HG02981 (cell line): ENCODE data around the gene DENND1A.

Source experiments
- ATAC-seq: cut with Tn5 transposase; IDR thresholded peaks from one replicate; pipeline ENCODE4 v1.9.1; 2021; ENCODE audit warnings: mild to moderate bottlenecking, moderate library complexity; ENCODE audit not compliant: unreplicated experiment

DENND1A gene

DNA sequence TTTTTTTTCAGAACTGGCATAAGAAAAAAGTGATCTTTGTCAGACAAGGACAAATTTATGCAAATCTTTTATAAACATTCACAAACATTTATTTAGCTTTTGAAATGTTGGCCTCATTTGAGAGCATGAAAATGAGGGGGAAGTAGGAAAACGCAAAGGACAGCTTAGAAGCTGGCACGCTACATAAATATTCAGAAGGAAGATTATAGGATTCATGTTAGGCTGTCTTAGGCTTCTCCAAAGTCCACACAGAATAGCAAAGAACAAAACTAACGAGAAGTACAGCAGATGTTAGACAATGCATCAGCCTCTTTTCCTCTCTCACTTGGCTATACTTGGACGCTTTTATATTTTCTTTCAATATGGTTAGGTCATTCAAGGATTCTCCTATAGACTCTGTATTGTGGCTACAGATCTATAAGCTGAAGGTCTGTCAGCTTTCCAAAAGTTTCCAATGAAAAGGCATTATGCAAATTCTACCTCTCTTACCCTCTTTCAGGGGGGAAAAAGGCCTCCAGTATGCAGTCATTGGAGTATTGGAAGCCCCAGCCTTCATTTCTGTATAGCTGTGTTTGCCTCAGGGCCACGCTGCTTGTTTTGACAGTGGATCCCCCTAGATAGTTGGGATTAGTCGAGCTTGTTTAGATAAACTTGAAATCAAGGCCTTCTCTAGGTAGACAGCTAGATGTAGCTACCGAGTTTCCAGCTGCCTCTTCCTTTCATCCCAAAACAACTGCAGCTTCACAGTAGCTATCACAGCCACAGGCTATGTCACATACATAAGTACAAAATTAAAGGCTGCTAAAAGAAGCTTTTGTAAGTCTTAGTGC lies 153.0 kb downstream of the DENND1A start:
- ATAC-seq, result no peak

DNA sequence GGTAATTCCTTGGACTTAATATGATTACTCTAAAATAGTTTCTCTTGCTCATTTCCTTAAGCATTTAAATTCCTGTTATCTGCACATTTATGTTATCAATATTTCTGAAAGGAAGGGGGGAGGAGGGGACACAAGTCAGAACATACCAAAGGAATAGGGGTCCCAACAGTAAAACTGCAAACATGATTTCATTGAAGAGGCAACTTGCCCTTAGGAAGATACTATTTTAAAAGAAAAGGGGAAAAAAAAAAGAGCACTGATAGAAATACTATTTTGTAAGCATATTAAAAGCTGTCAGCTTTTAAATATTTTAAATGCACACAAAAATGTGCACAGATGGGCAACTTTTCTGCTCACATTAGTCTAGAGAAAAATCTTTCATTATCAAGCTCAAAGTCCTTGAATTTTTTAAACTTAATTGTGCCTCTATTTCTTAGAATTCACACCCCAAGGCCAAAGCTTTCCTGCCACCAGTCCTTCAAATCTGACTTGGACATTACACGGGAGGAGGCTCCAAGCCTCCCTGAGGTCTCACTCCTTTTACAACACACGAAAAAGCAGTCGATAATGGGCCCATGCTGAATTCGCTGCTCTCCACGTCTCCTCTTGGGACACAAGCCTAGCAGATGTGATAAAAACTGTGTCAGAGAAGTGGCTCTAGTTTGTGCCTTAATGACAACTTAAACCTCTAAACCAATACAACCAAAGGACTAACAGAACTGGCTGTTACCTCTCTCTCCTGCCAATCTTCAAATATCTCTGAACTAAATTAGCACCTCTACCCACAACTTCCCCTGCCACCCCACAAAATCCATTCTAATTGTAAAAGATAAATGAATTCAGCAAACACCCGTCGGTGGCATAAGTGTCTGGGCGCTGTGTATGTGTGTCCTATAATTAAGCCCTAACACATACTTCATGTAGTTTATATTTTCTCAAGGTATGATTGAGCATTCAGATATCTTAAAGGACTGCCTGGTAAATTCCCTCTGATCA lies 154.3 kb downstream of the DENND1A start:
- ATAC-seq, result no peak

GRCh38 chr9:123773783-123774182 lies 156.1 kb downstream of the DENND1A start:
- ATAC-seq, result no peak

- ATAC-seq, result no peak
Measured at GRCh38 chr9:123772967-123773366, 157.0 kb downstream of the DENND1A start.

DNA sequence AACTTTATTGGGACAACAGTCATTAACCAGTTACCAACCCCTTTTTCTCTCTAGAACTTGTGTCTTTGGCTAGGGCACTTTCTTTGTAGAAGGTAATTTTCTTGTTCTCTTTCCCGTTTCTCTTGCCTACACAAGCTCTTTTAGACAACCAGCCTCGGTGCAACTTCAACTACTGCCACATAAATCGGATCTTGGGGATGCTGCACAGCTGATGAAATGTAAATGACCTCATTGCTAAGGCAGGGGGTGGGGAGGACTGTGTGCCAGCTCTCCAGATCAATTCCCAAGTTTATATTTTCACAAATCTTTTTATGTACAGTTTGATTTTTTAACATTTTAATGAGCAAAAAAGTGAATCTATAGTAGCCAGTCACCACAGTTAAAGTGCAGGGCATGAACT lies 157.6 kb downstream of the DENND1A start:
- no peak for ATAC-seq

DNA sequence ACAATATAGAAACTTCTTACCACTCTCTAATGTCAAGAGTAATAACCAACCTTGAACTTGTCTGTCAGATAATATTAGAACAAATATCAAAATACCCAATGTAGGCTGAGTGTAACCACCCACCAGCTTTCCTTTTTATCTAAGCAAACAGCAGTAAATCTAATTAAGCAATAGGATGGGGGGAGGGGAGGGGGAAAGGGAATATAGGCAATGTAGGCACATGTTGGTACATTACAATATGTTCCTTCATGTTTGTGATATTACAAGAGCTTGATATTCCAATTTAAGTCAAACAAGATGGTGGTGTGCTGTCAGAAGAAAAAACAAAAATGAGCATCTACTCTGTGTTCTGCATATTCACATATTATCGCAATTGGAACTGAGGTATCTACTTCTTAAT lies 158.2 kb downstream of the DENND1A start:
- ATAC-seq, result no peak

- ATAC-seq, result no peak
Measured at GRCh38 chr9:123769719-123770118, 160.2 kb downstream of the DENND1A start.

DNA sequence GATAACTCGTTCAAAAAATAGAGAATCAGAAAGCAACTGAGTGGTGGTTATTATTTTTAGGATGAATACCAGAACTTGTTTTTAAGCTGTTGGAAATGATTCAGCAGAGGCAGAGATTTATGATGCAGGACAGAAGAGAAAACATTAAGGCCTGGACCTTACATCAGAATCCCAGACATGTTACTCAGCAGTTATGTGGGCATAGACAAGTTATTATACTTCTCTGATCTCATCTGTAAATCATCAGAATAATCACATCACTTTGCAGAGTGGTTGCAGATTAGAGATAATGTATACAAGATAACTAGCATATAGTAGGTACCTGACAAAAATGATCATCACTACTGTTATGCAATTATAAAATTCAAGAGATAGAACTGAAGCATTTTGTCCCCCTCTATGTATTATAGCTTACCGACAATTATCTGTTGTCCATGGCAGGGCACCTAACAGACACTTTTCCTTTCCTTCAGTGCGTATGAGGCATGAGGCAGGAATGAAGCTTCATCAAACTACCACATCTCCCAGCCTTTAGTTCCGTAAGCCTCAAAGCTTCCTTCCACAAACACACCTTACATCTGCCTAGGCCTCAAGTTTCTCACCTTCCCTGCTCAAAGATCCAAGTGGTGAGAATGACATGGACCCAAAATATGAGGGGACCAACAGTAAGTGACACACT lies 165.9 kb downstream of the DENND1A start:
- ATAC-seq, result no peak

GRCh38 chr9:123761905-123762605 lies 167.9 kb downstream of the DENND1A start:
- ATAC-seq, result no peak

GRCh38 chr9:123757960-123758359 lies 172.0 kb downstream of the DENND1A start:
- ATAC-seq, result no peak

DNA sequence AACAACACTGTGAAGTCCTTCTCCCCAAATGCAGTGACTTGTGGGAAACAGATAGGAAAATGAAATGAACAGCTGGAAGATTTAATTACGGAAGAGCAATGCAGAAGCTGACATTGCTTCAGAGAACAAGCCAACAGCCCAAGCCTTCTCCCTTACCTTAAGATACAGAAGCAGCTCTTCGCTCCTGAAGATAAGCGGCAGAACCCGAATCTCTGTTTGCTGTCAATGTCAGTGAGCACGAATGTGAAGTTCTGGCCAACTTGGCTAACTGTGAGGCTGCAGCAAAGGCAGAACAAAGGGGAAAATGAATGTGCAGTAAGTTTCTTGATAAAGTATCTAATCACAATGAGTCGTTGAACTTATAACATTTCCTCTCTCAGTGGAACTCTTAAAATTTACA lies 172.4 kb downstream of the DENND1A start:
- no peak for ATAC-seq

- ATAC-seq, result no peak
Measured at GRCh38 chr9:123756484-123757106, 173.3 kb downstream of the DENND1A start.

DNA sequence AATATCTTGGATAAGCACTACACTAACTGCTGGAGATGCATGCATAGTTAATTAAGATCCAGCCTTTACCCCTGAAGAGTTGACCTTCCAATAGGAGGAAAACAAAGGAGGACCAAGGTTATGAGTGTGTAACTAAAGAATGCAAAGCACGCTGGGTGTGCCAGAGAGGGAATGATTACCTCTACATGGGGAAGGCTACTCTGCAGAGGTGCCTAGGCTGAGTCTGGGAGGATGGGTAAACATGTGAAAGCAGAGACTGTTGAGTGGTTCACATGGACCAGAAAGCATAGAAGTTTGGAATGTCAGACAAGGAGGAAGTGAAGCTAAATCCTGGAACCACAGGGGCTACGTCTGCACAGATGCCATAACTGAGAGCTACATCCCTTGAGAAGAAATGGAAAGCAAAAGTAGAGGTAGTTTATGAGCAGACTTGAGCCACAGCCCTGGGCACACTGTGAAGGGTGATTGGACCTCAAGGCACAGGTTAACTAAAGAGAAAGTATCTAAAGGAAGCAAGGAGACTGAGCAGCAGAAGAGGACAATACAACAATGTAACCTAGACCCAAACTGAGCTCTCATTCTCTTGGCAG lies 176.2 kb downstream of the DENND1A start:
- ATAC-seq, result no peak

- ATAC-seq, result no peak
Measured at GRCh38 chr9:123753016-123753415, 176.9 kb downstream of the DENND1A start.

DNA sequence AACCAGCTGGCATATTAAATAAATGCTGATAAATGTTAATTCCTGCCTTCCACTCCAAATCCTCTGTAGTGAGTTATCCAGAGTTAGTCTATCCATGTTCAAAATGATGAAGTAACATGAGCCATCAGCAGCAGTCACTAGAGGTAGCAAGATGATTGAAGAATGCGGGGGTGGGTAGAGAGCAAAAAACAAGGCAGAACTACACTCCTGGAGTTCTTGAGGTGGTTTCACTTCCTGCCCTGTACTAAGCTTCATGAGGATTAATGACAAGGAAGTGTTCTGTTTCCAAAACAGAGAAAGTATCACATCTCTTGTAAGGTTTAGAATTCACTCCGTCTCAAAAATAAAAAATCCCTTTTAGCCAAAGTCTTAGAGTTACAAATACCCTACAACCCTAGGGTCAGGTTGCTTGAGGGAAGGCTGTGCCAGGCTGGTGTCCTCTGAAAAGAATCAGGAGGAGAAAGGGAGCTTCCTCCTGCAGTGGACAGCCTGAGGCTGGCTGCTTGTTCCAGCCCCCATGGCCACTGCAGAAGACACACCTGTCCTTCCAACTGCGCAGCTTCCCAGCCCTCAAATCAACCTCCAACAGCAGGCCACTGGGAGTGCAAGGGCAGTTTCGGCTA lies 180.2 kb downstream of the DENND1A start:
- no peak for ATAC-seq

- no peak for ATAC-seq
Measured at GRCh38 chr9:123746765-123747164, 183.2 kb downstream of the DENND1A start.

- ATAC-seq, result no peak
Measured at GRCh38 chr9:123745933-123746332, 184.0 kb downstream of the DENND1A start.

- no peak for ATAC-seq
Measured at GRCh38 chr9:123745451-123745850, 184.5 kb downstream of the DENND1A start.

DNA sequence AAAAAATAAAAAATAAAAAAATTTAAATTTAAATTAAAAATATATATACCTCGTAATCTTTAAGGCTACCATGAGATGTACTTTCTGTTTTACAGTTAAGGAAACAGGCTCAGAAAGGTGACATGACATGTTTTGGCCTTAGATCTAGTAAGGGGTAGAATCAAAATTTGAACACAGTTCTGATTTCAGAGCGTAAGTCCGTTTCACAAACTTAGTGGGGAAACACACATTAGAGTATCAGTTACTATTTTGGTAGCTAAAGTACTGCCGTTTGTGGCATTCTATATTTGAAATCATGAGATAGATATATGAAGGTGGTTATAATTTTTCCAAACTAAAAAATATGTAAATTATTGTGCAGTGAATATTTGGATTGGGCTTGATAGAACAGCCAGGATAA lies 186.2 kb downstream of the DENND1A start:
- ATAC-seq, result no peak
